Motor neuron (in vitro differentiated cells): ENCODE measurements around the gene HTR6. TPM values are rescaled to one million over a fixed set of nuclear protein-coding genes. Genes with fewer than 3 reads are reported as not detected.

Experiments
- ATAC-seq, 8 experiments: fragments of 200-7000 bp; cut with Tn5 transposase; replicated peaks in 6 of 8; 2 replicates each; pipeline ENCODE4 v1.8.0; 2021; ENCODE audit warnings: mild to moderate bottlenecking in 8 of 8, moderate library complexity in 8 of 8
- H3K27ac ChIP-seq, 2 donors: fragments of 250-450 bp; sonication (Bioruptor Pico); 2 replicates each; pipeline ENCODE4 v1.9.0; 2021; ENCODE audit warnings: antibody characterized with exemption in 2 of 2, mild to moderate bottlenecking in 2 of 2, moderate library complexity in 1 of 2
- H3K4me1 ChIP-seq, 2 donors: fragments of 250-450 bp; sonication (Bioruptor Pico); replicated peaks in 1 of 2; 2 replicates each; pipeline ENCODE4 v1.6.1; 2021; ENCODE audit warnings: antibody characterized with exemption in 2 of 2, mild to moderate bottlenecking in 2 of 2, moderate library complexity in 1 of 2
- H3K4me3 ChIP-seq, 5 donors: fragments of 250-450 bp; sonication (Bioruptor Pico); 2 replicates each; pipeline ENCODE4 v1.9.0; 2021; ENCODE audit warnings: antibody characterized with exemption in 5 of 5, mild to moderate bottlenecking in 5 of 5, moderate library complexity in 4 of 5
- WGBS, 10 experiments: fragments of 450-650 bp; shearing (Covaris generic); methylation state at CpG; one replicate each; pipeline ENCODE4 v1.0.0; 2022; 5-methylcytosine and 5-hydroxymethylcytosine counted together
- in situ Hi-C, 9 experiments: fragments of 400-800 bp; cut with MboI; loops; one replicate each; pipeline ENCODE4 v1.15.0; 2021; ENCODE audit warnings: low sequenced_read_pairs in 9 of 9, low pct_unique_long_range_greater_than_20kb in 2 of 9; ENCODE audit not compliant: unreplicated experiment in 9 of 9
- total RNA-seq, 8 experiments: library from RNA; unstranded; fragments of 300-600 nt; gene quantifications; 2 replicates each; pipeline versions ENCODE4 v1.2.3 to v1.2.4, GENCODE V29; 2022

HTR6 gene
- total RNA-seq, 8 experiments from 2014 or later, result 0.05 to 0.56 (median 0.31) TPM; not detected in 1

DNA sequence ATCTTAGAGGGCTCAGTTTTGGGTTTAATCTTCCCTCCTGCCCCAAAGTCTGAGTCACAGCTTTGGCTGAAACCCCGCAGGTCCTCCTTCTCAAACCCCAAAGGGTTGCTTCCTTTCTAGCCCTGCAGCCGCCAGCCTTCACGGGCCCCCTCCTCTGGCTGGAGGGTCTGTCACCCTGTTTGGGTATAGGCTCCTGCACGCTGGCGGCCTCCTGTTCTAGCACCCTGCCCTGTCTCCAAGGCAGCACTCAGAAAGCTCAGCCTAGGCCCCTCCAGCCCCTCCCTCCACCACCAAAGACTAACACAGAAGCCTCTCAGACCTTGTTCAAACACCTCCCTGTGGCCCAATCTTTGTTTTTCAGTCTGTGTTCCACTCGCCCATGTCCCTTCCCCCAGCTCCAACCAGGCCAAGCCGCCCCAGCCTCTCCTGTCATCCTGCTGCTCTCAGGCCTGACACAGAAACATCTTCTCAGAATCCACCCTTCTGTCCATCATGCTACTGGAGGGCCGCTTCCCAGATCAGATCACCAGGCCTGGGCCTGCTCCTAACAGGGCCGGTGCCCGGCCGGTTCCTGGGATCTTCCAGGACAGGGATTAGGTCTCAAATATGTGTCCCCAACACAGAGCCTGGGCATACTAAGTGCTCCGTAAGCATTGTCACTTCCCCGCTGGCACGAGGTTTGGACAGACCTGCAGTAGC lies 35.6 kb downstream of the HTR6 start:
- no peak overlapping the region for H3K4me3 ChIP-seq
- H3K27ac ChIP-seq, result no peak overlapping the region
- ATAC-seq, result peak in 1 of 8 experiments; percentile 62
- 76 to 100% (median 83%) methylated on average over 1 to 13 of the region's 14 CpGs; no CpG with 5 or more reads in 2 of the 10 experiments for WGBS, 10 experiments
- H3K4me1 ChIP-seq, result peaks cover 0 to 3% of the 10 kb centered on the region in 2 donors
- in situ Hi-C loops, result no loop called here

DNA sequence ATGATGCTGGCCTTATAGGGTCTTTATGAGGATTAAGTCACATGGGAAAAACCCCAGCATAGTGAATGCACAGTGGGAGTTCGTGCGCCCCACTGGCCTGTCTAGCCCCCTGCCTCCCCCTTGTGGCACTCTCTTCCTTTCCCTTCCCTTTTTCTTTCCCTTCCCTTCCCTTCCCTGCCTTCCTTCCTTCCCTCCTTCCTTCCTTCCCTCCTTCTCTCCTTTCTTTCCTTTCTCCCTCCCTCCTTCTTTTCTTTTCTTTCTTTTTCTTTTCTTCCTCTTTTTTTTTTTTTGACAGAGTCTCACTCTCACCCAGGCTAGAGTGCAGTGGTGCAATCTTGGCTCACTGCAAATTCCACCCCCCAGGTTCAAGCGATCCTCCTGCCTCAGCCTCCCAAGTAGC lies 38.6 kb downstream of the HTR6 start:
- 63 to 100% (median 91%) methylated on average over 1 to 3 of the region's 3 CpGs; no CpG with 5 or more reads in 3 of the 10 experiments for WGBS, 10 experiments
- Histone ChIP-seq H3K4me1 (peaks cover 11 to 16% of the 10 kb centered on the region in 2 donors), H3K27ac (no peak overlapping the region), H3K4me3 (no peak overlapping the region)
- in situ Hi-C loops, result no loop called here
- ATAC-seq, result no peak

- in situ Hi-C loops, result no loop called here
- peak; percentile 82 to 99 (median 91) for ATAC-seq
These were observed 39.8 kb downstream of the HTR6 start for GRCh38 chr1:19704247-19705113.

DNA sequence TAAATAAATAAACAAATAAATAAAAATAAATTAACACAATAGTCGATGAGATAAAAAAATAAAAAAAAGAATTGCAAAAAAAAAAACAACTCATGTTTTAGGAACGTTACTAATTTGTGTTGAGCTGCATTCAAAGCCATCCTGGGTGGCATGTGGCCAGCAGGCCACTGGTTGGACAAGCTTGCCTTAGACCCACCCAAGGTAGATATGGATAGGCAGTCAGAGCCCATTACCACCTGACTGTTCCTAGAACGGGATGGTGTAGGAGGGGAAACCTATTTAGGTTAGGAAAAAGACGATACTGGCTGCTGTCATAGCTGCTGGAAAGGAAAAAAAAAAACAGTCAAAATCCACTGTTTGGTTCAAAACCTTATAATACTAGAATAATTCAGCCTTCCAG lies 40.8 kb downstream of the HTR6 start:
- Histone ChIP-seq H3K4me3 (no peak overlapping the region), H3K27ac (no peak overlapping the region), H3K4me1 (peaks cover 26 to 33% of the 10 kb centered on the region in 2 donors)
- in situ Hi-C loops, result no loop called here
- WGBS, 10 experiments, result 48 to 93% (median 76%) methylated on average over 2 to 4 of the region's 4 CpGs
- ATAC-seq, result no peak

More at GRCh38 chr1:19704247-19705113, 39.8 kb downstream of the HTR6 start:
- WGBS, 10 experiments, result 0 to 30% (median 16%) methylated on average over 1 to 17 of the region's 19 CpGs; no CpG with 5 or more reads in 1 of the 10 experiments
- Histone ChIP-seq H3K4me1 (peaks cover 23 to 28% of the 10 kb centered on the region in 2 donors), H3K4me3 (no peak overlapping the region), H3K27ac (no peak overlapping the region)

GRCh38 chr1:19706136-19706535 lies 41.5 kb downstream of the HTR6 start:
- in situ Hi-C loops, result no loop called here
- no peak overlapping the region for H3K4me3 ChIP-seq
- peak in 3 of 8 experiments; percentile 20 to 49 (median 37) for ATAC-seq
- peaks cover 26 to 33% of the 10 kb centered on the region in 2 donors for H3K4me1 ChIP-seq
- H3K27ac ChIP-seq, result no peak overlapping the region
- 24 to 93% (median 70%) methylated on average over 1 to 3 of the region's 4 CpGs for WGBS, 10 experiments

DNA sequence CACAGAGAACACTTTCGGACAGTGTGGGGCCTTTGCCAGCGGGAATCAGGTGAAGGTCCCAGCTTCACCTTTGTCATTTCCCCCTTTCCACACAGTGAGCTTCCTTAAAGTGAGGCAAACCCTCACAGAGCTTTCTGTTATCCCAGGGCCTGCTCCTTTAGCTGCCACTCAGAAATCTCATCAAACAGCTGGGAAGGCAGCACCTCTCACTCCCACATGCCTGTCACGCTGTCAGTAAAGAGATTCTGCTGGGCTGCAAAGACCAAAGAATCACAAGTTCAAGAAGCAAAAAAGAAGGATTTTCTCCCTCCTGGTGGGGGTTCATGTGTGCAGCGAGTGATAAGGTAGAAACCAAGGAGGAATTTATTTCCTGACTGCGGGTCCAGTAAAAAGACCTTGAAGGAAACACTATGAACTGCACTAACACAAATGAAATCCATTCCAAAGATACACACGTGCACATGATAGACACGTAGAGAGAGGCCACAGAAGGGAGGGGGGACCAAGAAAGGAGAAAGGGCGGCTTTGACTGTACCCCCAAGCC lies 44.0 kb downstream of the HTR6 start:
- in situ Hi-C loops, result no loop called here
- H3K4me1 ChIP-seq, result peaks cover 26 to 33% of the 10 kb centered on the region in 2 donors
- no peak for ATAC-seq
- H3K4me3 ChIP-seq, result no peak overlapping the region
- WGBS, 10 experiments, result 66 to 100% (median 81%) methylated on average over 2 to 8 of the region's 8 CpGs; no CpG with 5 or more reads in 2 of the 10 experiments
- no peak overlapping the region for H3K27ac ChIP-seq

- peak in 2 of 8 experiments; percentile 23 to 24 for ATAC-seq
- Histone ChIP-seq H3K27ac (no peak overlapping the region), H3K4me1 (peaks cover 26 to 33% of the 10 kb centered on the region in 2 donors), H3K4me3 (no peak overlapping the region)
- in situ Hi-C loops, result no loop called here
- 30 to 100% (median 51%) methylated on average over 1 to 4 of the region's 4 CpGs; no CpG with 5 or more reads in 2 of the 10 experiments for WGBS, 10 experiments
These were observed 44.7 kb downstream of the HTR6 start for GRCh38 chr1:19709260-19709793.

DNA sequence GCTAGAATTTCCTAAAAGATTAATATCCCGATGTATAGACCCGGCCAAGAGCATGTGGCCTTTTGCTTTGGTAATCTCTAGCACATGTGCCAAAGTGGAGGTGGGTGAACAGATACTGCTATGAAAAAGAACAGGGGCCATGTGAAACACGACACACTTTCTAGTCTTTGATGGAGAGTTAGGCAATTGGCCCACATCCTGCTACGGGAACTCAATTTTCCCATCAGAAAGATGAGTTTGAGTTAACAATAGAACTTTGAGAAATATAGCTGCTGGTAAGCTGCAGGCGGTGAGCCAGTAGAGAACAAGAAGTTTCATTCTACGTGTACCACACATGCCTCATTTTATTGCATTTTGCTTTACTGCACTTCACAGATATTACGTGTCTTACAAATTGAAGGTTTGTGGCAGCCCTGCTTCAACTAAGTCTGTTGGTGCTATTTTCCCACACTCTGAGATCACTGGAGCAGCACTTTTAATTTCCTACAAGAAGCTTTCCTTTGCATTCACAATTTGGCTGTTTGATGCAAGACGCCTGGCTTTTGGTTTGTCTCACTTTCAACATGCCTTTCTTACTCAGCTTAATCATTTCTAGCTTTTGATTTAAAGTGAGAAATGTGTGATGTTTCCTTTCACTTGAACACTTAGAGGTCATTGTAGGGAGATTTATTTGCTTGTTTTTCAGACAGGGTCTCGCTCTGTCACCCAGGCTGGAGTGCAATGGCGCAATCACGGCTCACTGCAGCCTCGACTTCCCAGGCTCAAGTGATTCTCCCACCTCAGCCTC lies 46.3 kb downstream of the HTR6 start:
- in situ Hi-C loops, result no loop called here
- H3K4me1 ChIP-seq, result peaks cover 26 to 29% of the 10 kb centered on the region in 2 donors
- ATAC-seq, result no peak
- WGBS, 10 experiments, result 75 to 100% (median 80%) methylated on average over 1 to 12 of the region's 12 CpGs
- no peak overlapping the region for H3K27ac ChIP-seq
- H3K4me3 ChIP-seq, result no peak overlapping the region

GRCh38 chr1:19712928-19713327 lies 48.3 kb downstream of the HTR6 start:
- Histone ChIP-seq H3K4me3 (no peak overlapping the region), H3K27ac (no peak overlapping the region), H3K4me1 (peaks cover 15 to 17% of the 10 kb centered on the region in 2 donors)
- no peak for ATAC-seq
- WGBS, 10 experiments, result 0 to 90% (median 30%) methylated on average over 1 to 2 of the region's 4 CpGs; no CpG with 5 or more reads in 4 of the 10 experiments
- in situ Hi-C loops, result no loop called here

GRCh38 chr1:19715334-19716203 lies 50.9 kb downstream of the HTR6 start:
- Histone ChIP-seq H3K4me1 (no peaks in the 10 kb centered on the region), H3K4me3 (no peak overlapping the region), H3K27ac (no peak overlapping the region)
- in situ Hi-C loops, result no loop called here
- peak; percentile 95 to 99 (median 98) for ATAC-seq
- WGBS, 10 experiments, result 0 to 50% (median 35%) methylated on average over 1 to 11 of the region's 12 CpGs; no CpG with 5 or more reads in 2 of the 10 experiments

DNA sequence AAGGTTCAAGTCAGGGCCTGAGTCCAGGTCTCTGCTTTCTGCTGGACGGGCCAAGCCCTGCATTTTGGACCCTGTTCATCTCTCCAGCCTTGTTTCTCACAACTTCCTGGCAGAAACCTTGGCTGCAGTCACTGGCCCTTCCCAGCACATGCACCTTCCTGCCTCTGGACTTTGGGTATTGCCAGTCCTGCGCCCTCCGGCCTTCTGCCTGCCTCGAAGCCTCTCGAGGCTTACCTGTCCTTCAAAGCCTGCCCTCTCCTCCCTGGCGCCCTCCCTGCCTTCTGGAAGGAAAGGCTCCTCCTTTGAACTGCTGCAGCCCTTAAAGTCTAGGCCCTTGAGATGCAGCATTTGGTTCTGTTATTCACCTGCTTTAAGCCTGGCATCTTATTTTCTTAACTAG lies 52.8 kb downstream of the HTR6 start:
- Histone ChIP-seq H3K4me1 (peaks cover 0 to 7% of the 10 kb centered on the region in 2 donors), H3K27ac (no peak overlapping the region), H3K4me3 (no peak overlapping the region)
- in situ Hi-C loops, result no loop called here
- no peak for ATAC-seq
- 60 to 100% (median 81%) methylated on average over 1 to 6 of the region's 6 CpGs; no CpG with 5 or more reads in 3 of the 10 experiments for WGBS, 10 experiments
